Cardiac ventricle fibroblast (primary cell): ENCODE results near the gene CCL22. TPM values are rescaled to one million over a fixed set of nuclear protein-coding genes. Genes with fewer than 3 reads are reported as not detected.

ENCODE experiments used
- total RNA-seq: library from RNA; depleted of rRNA; stranded (reverse); fragments of >200 nt; gene quantifications from 2 replicates; pipeline ENCODE4 v1.2.3, GENCODE V29; 2015

The CCL22 gene
- total RNA-seq, result not detected in 2 replicates

GRCh38 chr16:57358527-57359095, at the start of gene CCL22:
Gene CCL22 (plus strand): TSS chr16:57358783. CDS start chr16:57358817, 34 bp downstream.

GRCh38 chr16:57372372-57373116, 14.0 kb downstream of the CCL22 start, which contains the start of gene CX3CL1:
Gene CX3CL1 (plus strand): TSS chr16:57372490. CDS start chr16:57372569, 79 bp downstream.

GRCh38 chr16:57403965-57404817, 45.6 kb downstream of the CCL22 start, which contains the start of gene CCL17:
Gene CCL17 (plus strand): TSS chr16:57404767. CDS start chr16:57413933, 9,166 bp downstream.

Other genes with a start within 250 kb of the CCL22 start
- gene PSME3IP1, start 172.7 kb upstream of the CCL22 start, total RNA-seq, result 51.5 and 55.9 TPM in 2 replicates
- gene RSPRY1, start 172.5 kb upstream of the CCL22 start, total RNA-seq, result 24.0 and 30.1 TPM in 2 replicates
- 50.4 and 69.6 TPM in 2 replicates for gene ARL2BP, start 113.5 kb upstream of the CCL22 start, total RNA-seq
- gene PLLP, start 74.1 kb upstream of the CCL22 start, total RNA-seq, result 0.20 and 0.37 TPM in 2 replicates
- gene CX3CL1, start 13.7 kb downstream of the CCL22 start, total RNA-seq, result 3.4 and 5.6 TPM in 2 replicates
- not detected in 2 replicates for gene CCL17, start 46.0 kb downstream of the CCL22 start, total RNA-seq
- 22.4 and 22.9 TPM in 2 replicates for gene CIAPIN1, start 88.6 kb downstream of the CCL22 start, total RNA-seq
- 28.6 and 29.6 TPM in 2 replicates for gene COQ9, start 88.7 kb downstream of the CCL22 start, total RNA-seq
- gene POLR2C, start 103.9 kb downstream of the CCL22 start, total RNA-seq, result 60.8 and 73.7 TPM in 2 replicates
- 39.1 and 54.1 TPM in 2 replicates for gene DOK4, start 127.7 kb downstream of the CCL22 start, total RNA-seq
- gene CCDC102A, start 177.8 kb downstream of the CCL22 start, total RNA-seq, result 22.7 and 23.3 TPM in 2 replicates
- gene ADGRG5, start 183.9 kb downstream of the CCL22 start, total RNA-seq, result not detected in 2 replicates